Measurements from ENCODE around the gene ZFP36L2.
A peak's percentile ranks its signal among the peaks of the same experiment; 100 is the strongest.

The ZFP36L2 gene

GRCh38 chr2:43226558-43226954 lies at the start of gene ZFP36L2:
Gene ZFP36L2, minus strand, starts transcription at chr2:43226606. Its CDS starts 291 bp downstream, at chr2:43226315.
- no peak for FAIRE-seq

- FAIRE-seq = no peak
These were observed 48.3 kb upstream of the ZFP36L2 start for GRCh38 chr2:43274721-43275120.

GRCh38 chr2:43274055-43274454 lies 47.6 kb upstream of the ZFP36L2 start:
- no peak for FAIRE-seq

- FAIRE-seq = peak; percentile 12
These were observed 47.1 kb upstream of the ZFP36L2 start for GRCh38 chr2:43273529-43273928.

- no peak for FAIRE-seq
These were observed 44.7 kb upstream of the ZFP36L2 start for GRCh38 chr2:43270930-43271615.

GRCh38 chr2:43270461-43270860 lies 44.1 kb upstream of the ZFP36L2 start:
- no peak for FAIRE-seq

GRCh38 chr2:43269706-43270105 lies 43.3 kb upstream of the ZFP36L2 start:
- no peak for FAIRE-seq

GRCh38 chr2:43269074-43269572 lies 42.7 kb upstream of the ZFP36L2 start:
- no peak for FAIRE-seq

- no peak for FAIRE-seq
These were observed 41.9 kb upstream of the ZFP36L2 start for GRCh38 chr2:43268066-43268953.

- no peak for FAIRE-seq
These were observed 41.0 kb upstream of the ZFP36L2 start for GRCh38 chr2:43267381-43267780.

GRCh38 chr2:43266711-43267111 lies 40.3 kb upstream of the ZFP36L2 start:
- no peak for FAIRE-seq

- FAIRE-seq = no peak
These were observed 39.0 kb upstream of the ZFP36L2 start for GRCh38 chr2:43265421-43265820.

GRCh38 chr2:43265001-43265400 lies 38.6 kb upstream of the ZFP36L2 start:
- FAIRE-seq = no peak

GRCh38 chr2:43262951-43263350 lies 36.5 kb upstream of the ZFP36L2 start:
- FAIRE-seq = no peak

- FAIRE-seq = no peak
These were observed 35.8 kb upstream of the ZFP36L2 start for GRCh38 chr2:43262239-43262638.

GRCh38 chr2:43259512-43259911 lies 33.1 kb upstream of the ZFP36L2 start:
- FAIRE-seq = no peak

GRCh38 chr2:43258547-43259156 lies 32.2 kb upstream of the ZFP36L2 start:
- FAIRE-seq = no peak

GRCh38 chr2:43255296-43255910 lies 29.0 kb upstream of the ZFP36L2 start:
- no peak for FAIRE-seq

GRCh38 chr2:43254331-43254730 lies 27.9 kb upstream of the ZFP36L2 start:
- no peak for FAIRE-seq

GRCh38 chr2:43251171-43251731 lies 24.8 kb upstream of the ZFP36L2 start:
- peak; percentile 79 for FAIRE-seq

GRCh38 chr2:43250015-43250414 lies 23.6 kb upstream of the ZFP36L2 start:
- no peak for FAIRE-seq

- FAIRE-seq = no peak
These were observed 22.2 kb upstream of the ZFP36L2 start for GRCh38 chr2:43248621-43249020.

GRCh38 chr2:43246641-43247040 lies 20.2 kb upstream of the ZFP36L2 start:
- no peak for FAIRE-seq
